ENCODE results near the gene MATCAP1. TPM values are rescaled to one million over a fixed set of nuclear protein-coding genes. Genes with fewer than 3 reads are reported as not detected.

MATCAP1 gene
- total and polyA plus RNA-seq, 7 experiments from 2014 or later = 0.48 to 88.1 (median 4.9) TPM

GRCh38 chr16:67179421-67180080 lies 4.2 kb downstream of the MATCAP1 start:
- ATAC-seq (no peak), DNase-seq (no peak)
- no peak overlapping the region for H3K4me3 ChIP-seq (ENCODE audit: low read length)
- Mint-ChIP-seq H3K4me1 (peaks cover 0 to 37% (median 11%) of the 10 kb centered on the region in 7 donors), H3K4me3 (peak overlapping the region in 3 of 10 donors; percentile 13 to 36 (median 33)), H3K36me3 (peaks cover 0 to 14% (median 0%) of the 10 kb centered on the region in 5 donors), H3K9me3 (peaks cover 0 to 1% (median 0%) of the 10 kb centered on the region in 11 donors), H3K27me3 (peaks cover 0 to 27% (median 24%) of the 10 kb centered on the region in 5 donors), H3K27ac (no peak overlapping the region)
- H3K9me3 ChIP-seq (ENCODE audit: control insufficient read depth in 2 of 3, low read length in 3 of 3) = no peaks in the 10 kb centered on the region
- intact Hi-C loops (cut with micrococcal nuclease) = no loop called here
- ChIA-PET POLR2A (no interaction called here), CTCF (no interaction called here)
- peaks cover 0 to 7% (median 0%) of the 10 kb centered on the region in 3 experiments for H3K36me3 ChIP-seq (ENCODE audit: control insufficient read depth in 2 of 3, insufficient read depth in 3 of 3, low read length in 3 of 3)
- H3K4me1 ChIP-seq (ENCODE audit: control insufficient read depth in 2 of 2, insufficient read depth in 2 of 2, low read length in 2 of 2) = peaks cover 4 to 10% of the 10 kb centered on the region in 2 donors
- peaks cover 0 to 1% of the 10 kb centered on the region in 2 donors for H3K27me3 ChIP-seq (ENCODE audit: control insufficient read depth in 2 of 2, insufficient read depth in 2 of 2, low read length in 2 of 2)
- no peak overlapping the region for H3K27ac ChIP-seq (ENCODE audit: low read depth, low read length)

- intact Hi-C loops (cut with micrococcal nuclease) = no loop called here
- H3K36me3 ChIP-seq (ENCODE audit: control insufficient read depth in 2 of 3, insufficient read depth in 3 of 3, low read length in 3 of 3) = no peaks in the 10 kb centered on the region
- H3K4me3 ChIP-seq (ENCODE audit: low read length) = peak overlapping the region; percentile 43
- H3K4me1 ChIP-seq (ENCODE audit: control insufficient read depth in 2 of 2, insufficient read depth in 2 of 2, low read length in 2 of 2) = peaks cover 13 to 22% of the 10 kb centered on the region in 2 donors
- no peak overlapping the region for H3K27ac ChIP-seq (ENCODE audit: low read depth, low read length)
- Mint-ChIP-seq H3K9me3 (peaks cover 0 to 1% (median 0%) of the 10 kb centered on the region in 11 donors), H3K27ac (peak overlapping the region in 2 of 9 donors; percentile 31 to 47), H3K4me3 (peak overlapping the region; percentile 36 to 81 (median 68)), H3K36me3 (peaks cover 0 to 22% (median 0%) of the 10 kb centered on the region in 5 donors), H3K4me1 (peaks cover 8 to 47% (median 22%) of the 10 kb centered on the region in 7 donors), H3K27me3 (peaks cover 0 to 36% (median 33%) of the 10 kb centered on the region in 5 donors)
- ChIA-PET CTCF (interaction anchor here (0.5 kb wide), 1 partner anchor 375 kb away, joined by 3 read pairs; no protein-coding TSS in a partner anchor), POLR2A (interaction anchor here (4.1 kb wide), 1 partner anchor 17 kb away, joined by 31 read pairs; the partner anchor contains the start of genes FBXL8 and TRADD)
- ATAC-seq (peak; percentile 66), DNase-seq (peak in 7 of 9 donors; percentile 44 to 61 (median 55))
- H3K9me3 ChIP-seq (ENCODE audit: control insufficient read depth in 2 of 3, low read length in 3 of 3) = no peaks in the 10 kb centered on the region
- H3K27me3 ChIP-seq (ENCODE audit: control insufficient read depth in 2 of 2, insufficient read depth in 2 of 2, low read length in 2 of 2) = peaks cover 0 to 8% of the 10 kb centered on the region in 2 donors
Observed at GRCh38 chr16:67177743-67178699, 5.7 kb downstream of the MATCAP1 start.

DNA sequence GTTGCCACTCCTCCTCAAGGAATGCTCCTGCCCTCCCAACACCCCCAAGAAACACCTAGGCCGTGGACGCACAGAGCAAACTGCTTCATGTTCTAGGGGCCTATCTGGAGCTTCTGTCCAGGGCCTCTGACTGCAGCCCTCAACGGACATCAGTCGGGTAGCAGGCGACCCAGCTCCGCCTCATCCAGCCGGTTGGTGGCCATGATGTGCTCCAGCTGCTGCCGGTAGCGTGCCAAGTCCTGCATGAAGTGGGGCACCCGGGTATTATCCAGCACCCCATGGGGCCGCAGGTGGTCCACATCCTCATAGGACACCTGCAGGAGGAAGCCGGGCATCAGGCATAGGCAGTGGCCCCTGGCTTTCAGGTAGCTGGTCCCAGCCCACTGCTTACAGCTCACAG lies 7.1 kb downstream of the MATCAP1 start:
- ChIA-PET POLR2A (interaction anchor here (4.1 kb wide), 1 partner anchor 16 kb away, joined by 31 read pairs; the partner anchor contains the start of genes FBXL8 and TRADD), CTCF (interaction anchor here (1.3 kb wide), 1 partner anchor 19 kb away, joined by 5 read pairs; no protein-coding TSS in a partner anchor)
- Histone ChIP-seq H3K9me3 (ENCODE audit: control insufficient read depth in 2 of 3, low read length in 3 of 3) (no peaks in the 10 kb centered on the region), H3K4me1 (ENCODE audit: control insufficient read depth in 2 of 2, insufficient read depth in 2 of 2, low read length in 2 of 2) (peaks cover 13 to 23% of the 10 kb centered on the region in 2 donors), H3K4me3 (ENCODE audit: low read length) (no peak overlapping the region), H3K27me3 (ENCODE audit: control insufficient read depth in 2 of 2, insufficient read depth in 2 of 2, low read length in 2 of 2) (peaks cover 0 to 8% of the 10 kb centered on the region in 2 donors), H3K36me3 (ENCODE audit: control insufficient read depth in 2 of 3, insufficient read depth in 3 of 3, low read length in 3 of 3) (no peaks in the 10 kb centered on the region), H3K27ac (ENCODE audit: low read depth, low read length) (no peak overlapping the region)
- no peak for ATAC-seq
- peak overlapping the region in 1 of 9 donors; percentile 7 for H3K27ac Mint-ChIP-seq
- peak overlapping the region in 6 of 10 donors; percentile 3 to 81 (median 38) for H3K4me3 Mint-ChIP-seq
- intact Hi-C loops (cut with micrococcal nuclease) = no loop called here
- DNase-seq = no peak
- H3K27me3 Mint-ChIP-seq = peaks cover 0 to 43% (median 39%) of the 10 kb centered on the region in 5 donors
- H3K36me3 Mint-ChIP-seq = peaks cover 0 to 26% (median 0%) of the 10 kb centered on the region in 5 donors
- H3K4me1 Mint-ChIP-seq = peaks cover 8 to 59% (median 23%) of the 10 kb centered on the region in 7 donors
- H3K9me3 Mint-ChIP-seq = peaks cover 0 to 1% (median 0%) of the 10 kb centered on the region in 11 donors

- Mint-ChIP-seq H3K36me3 (peaks cover 0 to 33% (median 0%) of the 10 kb centered on the region in 5 donors), H3K4me1 (peaks cover 15 to 72% (median 34%) of the 10 kb centered on the region in 7 donors), H3K27me3 (peaks cover 0 to 57% (median 54%) of the 10 kb centered on the region in 5 donors), H3K4me3 (peak overlapping the region in 5 of 10 donors; percentile 46 to 94 (median 79)), H3K27ac (no peak overlapping the region), H3K9me3 (peaks cover 0 to 1% (median 0%) of the 10 kb centered on the region in 11 donors)
- CTCF ChIA-PET = interaction anchor here (1.5 kb wide), 1 partner anchor 155 kb away, joined by 4 read pairs; no protein-coding TSS in a partner anchor
- Histone ChIP-seq H3K36me3 (ENCODE audit: control insufficient read depth in 2 of 3, insufficient read depth in 3 of 3, low read length in 3 of 3) (no peaks in the 10 kb centered on the region), H3K27ac (ENCODE audit: low read depth, low read length) (no peak overlapping the region), H3K4me1 (ENCODE audit: control insufficient read depth in 2 of 2, insufficient read depth in 2 of 2, low read length in 2 of 2) (peaks cover 18 to 27% of the 10 kb centered on the region in 2 donors), H3K4me3 (ENCODE audit: low read length) (peak overlapping the region; percentile 61), H3K9me3 (ENCODE audit: control insufficient read depth in 2 of 3, low read length in 3 of 3) (no peaks in the 10 kb centered on the region), H3K27me3 (ENCODE audit: control insufficient read depth in 2 of 2, insufficient read depth in 2 of 2, low read length in 2 of 2) (peaks cover 2 to 15% of the 10 kb centered on the region in 2 donors)
- intact Hi-C loops (cut with micrococcal nuclease) = loop anchor here (1.0 kb wide), 2 partner anchors 9 to 13 kb away; partner anchors contain the start of gene MATCAP1 (in 2 of the 2)
- DNase-seq (no peak), ATAC-seq (no peak)
- POLR2A ChIA-PET = interaction anchor here (0.5 to 4.1 kb wide), 5 partner anchors 10 to 945 kb away, joined by 3 to 31 read pairs (median 3); partner anchors contain the start of genes FBXL8, HSF4 and TRADD
Observed at GRCh38 chr16:67174706-67175231, 9.0 kb downstream of the MATCAP1 start.

DNA sequence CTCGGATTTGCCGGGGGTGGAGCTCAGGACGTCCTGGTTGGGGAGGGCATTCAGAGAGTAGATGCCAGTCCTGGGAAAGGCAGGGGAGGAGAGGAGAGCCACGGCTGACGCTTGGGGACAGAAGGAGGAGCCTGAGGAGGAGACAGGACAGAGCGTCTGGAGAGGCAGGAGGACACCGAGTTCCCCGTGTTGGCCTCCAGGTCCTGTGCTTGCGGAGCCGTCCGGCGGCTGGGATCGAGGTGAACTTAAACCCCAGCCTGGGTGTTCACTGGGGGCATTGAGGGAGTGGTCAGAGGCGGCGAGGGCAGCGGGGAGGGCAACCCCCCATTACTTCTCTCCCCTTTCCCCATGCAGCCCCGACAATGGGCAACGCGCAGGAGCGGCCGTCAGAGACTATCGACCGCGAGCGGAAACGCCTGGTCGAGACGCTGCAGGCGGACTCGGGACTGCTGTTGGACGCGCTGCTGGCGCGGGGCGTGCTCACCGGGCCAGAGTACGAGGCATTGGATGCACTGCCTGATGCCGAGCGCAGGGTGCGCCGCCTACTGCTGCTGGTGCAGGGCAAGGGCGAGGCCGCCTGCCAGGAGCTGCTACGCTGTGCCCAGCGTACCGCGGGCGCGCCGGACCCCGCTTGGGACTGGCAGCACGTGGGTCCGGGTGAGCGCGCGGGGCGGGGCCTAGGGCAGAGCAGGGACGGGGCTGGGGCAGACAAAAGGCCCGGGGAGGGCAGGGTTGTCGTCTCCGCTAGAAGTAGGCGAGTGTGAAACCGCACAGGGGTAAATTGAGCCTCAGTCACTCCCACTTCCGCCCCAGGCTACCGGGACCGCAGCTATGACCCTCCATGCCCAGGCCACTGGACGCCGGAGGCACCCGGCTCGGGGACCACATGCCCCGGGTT lies 9.7 kb downstream of the MATCAP1 start:
- intact Hi-C loops (cut with micrococcal nuclease) = loop anchor here (1.0 kb wide), 2 partner anchors 9 to 13 kb away; partner anchors contain the start of gene MATCAP1 (in 2 of the 2)
- Mint-ChIP-seq H3K4me3 (peak overlapping the region; percentile 70 to 94 (median 86)), H3K9me3 (peaks cover 0 to 1% (median 0%) of the 10 kb centered on the region in 11 donors), H3K27ac (peak overlapping the region in 2 of 9 donors; percentile 72 to 89), H3K4me1 (peaks cover 15 to 72% (median 36%) of the 10 kb centered on the region in 7 donors), H3K36me3 (peaks cover 0 to 33% (median 0%) of the 10 kb centered on the region in 5 donors), H3K27me3 (peaks cover 0 to 60% (median 57%) of the 10 kb centered on the region in 5 donors)
- Histone ChIP-seq H3K4me3 (ENCODE audit: low read length) (peak overlapping the region; percentile 61), H3K36me3 (ENCODE audit: control insufficient read depth in 2 of 3, insufficient read depth in 3 of 3, low read length in 3 of 3) (no peaks in the 10 kb centered on the region), H3K27me3 (ENCODE audit: control insufficient read depth in 2 of 2, insufficient read depth in 2 of 2, low read length in 2 of 2) (peaks cover 7 to 22% of the 10 kb centered on the region in 2 donors), H3K9me3 (ENCODE audit: control insufficient read depth in 2 of 3, low read length in 3 of 3) (no peaks in the 10 kb centered on the region), H3K4me1 (ENCODE audit: control insufficient read depth in 2 of 2, insufficient read depth in 2 of 2, low read length in 2 of 2) (peaks cover 24 to 29% of the 10 kb centered on the region in 2 donors), H3K27ac (ENCODE audit: low read depth, low read length) (no peak overlapping the region)
- peak in 7 of 9 donors; percentile 42 to 78 (median 47) for DNase-seq
- ChIA-PET CTCF (interaction anchor here (1.1 to 1.5 kb wide), 3 partner anchors 12 to 155 kb away, joined by 4 to 5 read pairs (median 5); no protein-coding TSS in a partner anchor), POLR2A (interaction anchor here (1.0 to 4.1 kb wide), 6 partner anchors 11 to 227 kb away, joined by 3 to 31 read pairs (median 4); partner anchors contain the start of genes FBXL8 and TRADD)
- ATAC-seq = peak; percentile 87

All from naive thymus-derived CD4-positive, alpha-beta T cell (primary cell).